ENCODE results near the gene CREG1.
"Not testable (repeated sequence)": the region's sequence is repeated elsewhere in the genome, so short reads cannot be mapped to it uniquely, and the experiment has no call there.

The CREG1 gene

GRCh38 chr1:167553136-167554027 lies at the start of gene CREG1:
CREG1 (minus strand) TSS chr1:167553762.
- DNase-seq (ENCODE audit: low read depth): peak; percentile 92

DNA sequence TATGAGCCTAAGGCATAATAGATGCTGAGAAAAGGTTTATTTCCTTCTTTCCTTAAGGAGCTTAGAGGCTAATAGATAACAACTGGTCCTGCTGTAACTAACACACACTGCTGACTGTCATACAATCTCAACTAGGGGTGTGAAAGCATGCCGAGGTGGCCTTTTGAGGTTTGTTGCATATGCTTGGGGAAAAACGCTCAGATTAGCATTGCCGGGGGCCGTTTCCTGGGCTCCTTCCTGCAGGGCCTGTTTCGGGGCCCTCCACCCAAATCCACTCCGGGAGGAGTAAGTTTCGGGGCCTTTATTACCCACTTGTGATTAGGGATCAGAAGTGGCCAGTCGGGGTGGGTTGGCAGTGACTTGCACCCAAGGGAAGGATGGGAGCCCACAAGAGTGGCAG lies 49.3 kb upstream of the CREG1 start:
- DNase-seq (ENCODE audit: low read depth): no peak

DNA sequence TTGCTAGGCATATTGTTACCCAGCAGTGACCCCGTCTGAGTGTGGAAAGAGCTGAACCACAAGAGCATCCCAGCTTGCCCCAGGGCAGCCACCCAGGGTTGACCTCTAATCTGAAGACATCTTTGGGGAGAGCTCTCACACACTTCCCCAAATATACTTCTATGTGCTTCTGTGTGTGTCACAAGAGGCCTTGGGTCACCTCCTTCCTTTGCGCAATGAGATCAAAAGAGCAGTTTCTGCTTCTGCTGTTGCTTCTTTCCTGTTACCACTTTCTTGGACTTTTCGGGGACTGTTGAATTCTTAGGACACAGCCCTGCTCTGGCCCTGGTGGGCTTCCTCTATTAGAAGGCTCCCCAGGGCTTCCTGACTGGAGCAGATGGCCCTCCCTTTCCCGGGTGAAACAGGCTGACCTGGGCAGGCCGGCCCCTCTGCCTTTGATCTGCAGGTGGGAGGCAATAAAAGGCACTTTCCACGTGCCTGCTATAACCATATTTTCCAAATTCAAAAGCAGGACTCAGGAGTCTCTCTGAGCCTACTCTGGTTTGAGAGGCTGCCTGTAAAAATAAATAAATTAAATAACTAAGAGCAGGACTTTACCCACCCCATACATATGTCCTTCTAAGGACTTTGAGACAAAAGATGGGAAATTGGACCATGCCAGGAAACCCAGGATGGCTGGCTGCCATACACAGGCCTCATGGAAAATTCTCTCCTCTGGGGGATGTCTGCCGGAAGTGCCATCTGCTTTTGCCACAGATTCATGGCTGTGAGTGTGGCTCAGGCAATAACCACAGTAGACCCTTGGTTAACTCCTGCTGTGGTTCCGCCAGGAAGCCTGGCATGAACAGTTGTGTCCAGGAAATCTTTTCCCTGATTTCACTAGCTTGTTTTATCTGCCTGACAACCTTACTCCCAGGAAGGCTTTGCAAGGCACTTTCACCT lies 48.2 kb upstream of the CREG1 start:
- DNase-seq (ENCODE audit: low read depth): peak; percentile 46

DNA sequence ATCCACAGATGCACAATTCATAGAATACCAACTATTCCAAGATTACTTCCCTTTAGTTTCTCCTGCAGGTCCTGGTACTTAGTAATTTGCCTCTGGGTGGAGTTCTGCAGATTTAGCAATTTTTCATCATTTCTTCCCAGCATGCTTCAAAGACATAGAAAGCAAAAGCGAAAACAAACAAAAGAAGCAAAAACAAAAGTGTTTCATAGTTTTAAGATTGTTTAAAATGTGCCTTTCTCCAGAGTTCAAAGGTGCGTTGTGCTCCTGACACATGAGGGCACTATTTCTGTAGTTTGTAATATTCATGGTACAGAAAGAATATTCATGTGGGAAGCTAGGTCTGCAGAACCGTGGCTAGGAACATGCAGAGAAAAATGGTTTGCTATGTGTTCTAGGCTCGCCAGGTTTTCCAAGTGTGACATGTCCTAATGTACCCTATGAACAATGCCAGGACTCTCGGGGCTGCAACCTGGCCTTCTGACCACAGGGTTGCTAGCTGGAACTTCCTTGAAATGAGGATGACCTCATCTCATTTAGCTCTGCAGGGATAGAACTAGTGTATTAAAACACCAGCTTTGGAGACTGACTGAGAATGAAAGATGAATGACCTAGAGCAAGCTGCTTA lies 46.5 kb upstream of the CREG1 start:
- peak; percentile 55 for DNase-seq (ENCODE audit: low read depth)

GRCh38 chr1:167594822-167595221 lies 41.3 kb upstream of the CREG1 start:
- no peak for DNase-seq (ENCODE audit: low read depth)

DNA sequence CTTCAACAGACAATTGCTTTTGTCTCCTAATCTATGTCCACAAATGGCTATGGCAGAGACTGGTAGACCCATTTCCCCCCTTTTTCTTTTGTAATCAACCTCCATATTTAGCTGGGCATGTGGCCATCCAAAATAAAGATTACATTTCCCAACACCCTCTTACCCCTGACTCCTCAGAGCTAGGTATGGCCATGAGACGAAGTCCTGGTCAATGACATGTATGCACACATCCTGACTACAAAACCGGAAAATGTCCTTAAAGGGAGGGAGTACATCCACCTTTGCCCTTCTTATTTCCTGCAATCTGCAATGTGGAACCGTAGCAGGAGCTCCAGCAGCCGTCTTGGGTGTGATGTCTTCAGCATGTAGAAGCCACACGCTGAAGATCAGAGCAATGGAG lies 40.3 kb upstream of the CREG1 start:
- no peak for DNase-seq (ENCODE audit: low read depth)

- no peak for DNase-seq (ENCODE audit: low read depth)
Measured at GRCh38 chr1:167592475-167592874, 38.9 kb upstream of the CREG1 start.

DNA sequence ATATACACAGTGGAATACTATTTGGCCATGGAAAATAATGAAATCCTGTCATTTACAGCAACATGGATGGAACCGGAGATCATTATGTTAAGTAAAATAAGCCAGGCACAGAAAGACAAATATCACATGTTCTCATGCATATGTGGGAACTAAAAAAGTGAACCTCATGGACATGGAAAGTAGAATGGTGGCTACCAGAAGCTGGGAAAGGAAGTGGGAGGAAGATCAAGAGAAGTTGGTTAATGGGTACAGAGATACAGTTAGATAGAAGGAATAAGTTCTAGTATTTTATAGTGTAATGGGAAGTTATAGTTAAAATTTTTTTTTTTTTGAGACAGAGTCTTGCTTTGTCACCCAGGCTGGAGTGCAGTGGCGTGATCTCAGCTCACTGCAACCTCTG lies 34.8 kb upstream of the CREG1 start:
- DNase-seq (ENCODE audit: low read depth): no peak

DNA sequence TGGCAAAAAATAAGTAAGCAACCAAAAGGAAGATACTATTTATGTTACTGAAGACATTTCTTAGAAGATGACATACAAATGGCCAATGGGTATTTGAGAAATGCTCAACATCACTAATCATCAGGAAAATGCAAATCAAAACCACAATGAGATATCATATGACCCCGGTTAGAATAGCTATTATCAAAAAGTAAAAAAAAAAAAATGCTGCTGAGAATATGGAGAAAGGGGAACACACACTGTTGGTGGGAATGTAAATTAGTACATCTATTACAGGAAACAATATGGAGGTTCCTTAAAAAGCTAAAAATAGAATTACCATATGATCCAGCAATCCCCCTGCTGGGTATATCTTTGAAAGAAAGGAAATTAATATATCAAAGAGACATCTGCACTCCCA lies 34.3 kb upstream of the CREG1 start:
- DNase-seq (ENCODE audit: low read depth): no peak

- no peak for DNase-seq (ENCODE audit: low read depth)
Measured at GRCh38 chr1:167587342-167587741, 33.8 kb upstream of the CREG1 start.

DNA sequence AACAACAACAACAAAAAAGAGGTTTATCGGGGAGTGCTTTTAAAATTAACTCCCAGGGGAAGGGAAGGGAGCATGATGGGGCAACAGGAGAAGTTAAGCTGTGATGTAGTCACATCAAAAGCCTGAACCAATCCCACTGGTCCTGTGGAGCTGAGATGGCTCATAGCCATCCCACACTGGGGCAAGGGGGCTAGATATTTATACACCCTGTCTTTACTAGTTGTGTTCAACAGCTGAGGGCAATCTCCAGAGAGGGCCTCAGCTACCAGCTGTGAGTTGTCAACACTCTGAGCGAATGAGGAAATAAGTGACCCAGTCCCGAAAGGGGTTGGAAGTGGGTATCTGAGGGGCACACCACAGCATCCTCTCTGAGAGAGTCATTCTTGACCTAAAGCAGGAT lies 31.0 kb upstream of the CREG1 start:
- no peak for DNase-seq (ENCODE audit: low read depth)

- DNase-seq (ENCODE audit: low read depth): no peak
Measured at GRCh38 chr1:167582722-167583121, 29.2 kb upstream of the CREG1 start.

DNA sequence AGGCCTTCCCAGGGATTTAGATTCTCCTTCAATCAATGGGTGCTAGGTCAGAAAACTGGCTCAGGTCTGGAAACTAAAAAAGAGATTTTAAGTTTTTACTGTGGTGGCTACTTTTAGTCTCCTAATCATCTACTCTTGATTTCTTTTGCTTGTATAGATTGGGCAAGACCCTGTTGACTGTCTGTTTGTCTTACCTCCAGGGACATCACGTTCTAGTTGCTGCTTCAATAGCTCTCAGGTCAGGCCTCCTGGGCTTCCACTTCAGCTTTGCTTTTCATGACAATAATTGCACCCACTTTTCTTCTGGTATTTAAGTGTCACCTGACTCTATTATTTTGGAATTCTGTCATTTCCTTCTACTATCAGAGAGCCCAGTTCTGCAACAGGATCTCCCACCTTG lies 28.5 kb upstream of the CREG1 start:
- no peak for DNase-seq (ENCODE audit: low read depth)

- no peak for DNase-seq (ENCODE audit: low read depth)
Measured at GRCh38 chr1:167579986-167580385, 26.4 kb upstream of the CREG1 start.

- DNase-seq (ENCODE audit: low read depth): no peak
Measured at GRCh38 chr1:167578939-167579521, 25.5 kb upstream of the CREG1 start.

DNA sequence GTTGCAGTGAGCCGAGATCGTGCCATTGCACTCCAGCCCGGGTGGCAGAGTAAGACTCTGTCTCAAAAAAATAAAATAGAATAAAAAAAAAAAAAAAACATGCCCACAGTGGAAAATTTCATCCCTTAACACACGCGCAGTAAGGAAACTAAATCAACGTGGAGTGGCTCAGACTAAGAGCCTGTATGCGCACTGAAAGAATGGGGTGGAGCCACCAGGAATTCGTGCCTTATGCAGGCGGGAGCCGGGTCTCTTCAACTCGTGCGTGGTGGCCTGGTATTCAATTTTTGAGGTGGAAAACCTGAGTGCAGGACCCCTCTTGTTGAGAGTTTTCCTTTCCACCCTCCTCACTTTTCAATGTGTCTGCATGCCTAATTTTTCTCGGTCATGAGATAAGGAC lies 22.1 kb upstream of the CREG1 start:
- no peak for DNase-seq (ENCODE audit: low read depth)

DNA sequence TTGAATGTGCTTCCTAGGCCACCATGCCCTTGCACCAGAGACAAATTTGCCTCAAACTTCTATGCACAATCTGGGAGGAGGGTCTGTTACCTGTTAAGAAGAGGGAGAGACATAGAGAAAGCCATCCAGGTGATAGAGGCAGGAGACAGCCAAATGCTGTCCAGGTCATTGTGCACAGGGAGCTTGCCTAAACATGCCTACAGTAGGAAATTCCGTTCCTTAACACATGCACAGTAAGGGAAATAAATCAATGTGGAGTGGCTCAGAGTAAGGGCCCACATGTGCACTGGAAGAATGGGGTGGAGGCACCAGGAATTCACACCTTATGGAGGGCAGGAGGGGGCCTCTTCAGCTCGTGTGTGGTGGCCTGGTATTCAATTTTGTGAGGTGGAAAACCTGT lies 19.5 kb upstream of the CREG1 start:
- DNase-seq (ENCODE audit: low read depth): no peak

GRCh38 chr1:167570712-167571111 lies 17.1 kb upstream of the CREG1 start:
- not testable (repeated sequence) for DNase-seq (ENCODE audit: low read depth)

GRCh38 chr1:167567663-167568062 lies 14.1 kb upstream of the CREG1 start:
- no peak for DNase-seq (ENCODE audit: low read depth)

- DNase-seq (ENCODE audit: low read depth): no peak
Measured at GRCh38 chr1:167566766-167567165, 13.2 kb upstream of the CREG1 start.

GRCh38 chr1:167565922-167566321 lies 12.4 kb upstream of the CREG1 start:
- no peak for DNase-seq (ENCODE audit: low read depth)

DNA sequence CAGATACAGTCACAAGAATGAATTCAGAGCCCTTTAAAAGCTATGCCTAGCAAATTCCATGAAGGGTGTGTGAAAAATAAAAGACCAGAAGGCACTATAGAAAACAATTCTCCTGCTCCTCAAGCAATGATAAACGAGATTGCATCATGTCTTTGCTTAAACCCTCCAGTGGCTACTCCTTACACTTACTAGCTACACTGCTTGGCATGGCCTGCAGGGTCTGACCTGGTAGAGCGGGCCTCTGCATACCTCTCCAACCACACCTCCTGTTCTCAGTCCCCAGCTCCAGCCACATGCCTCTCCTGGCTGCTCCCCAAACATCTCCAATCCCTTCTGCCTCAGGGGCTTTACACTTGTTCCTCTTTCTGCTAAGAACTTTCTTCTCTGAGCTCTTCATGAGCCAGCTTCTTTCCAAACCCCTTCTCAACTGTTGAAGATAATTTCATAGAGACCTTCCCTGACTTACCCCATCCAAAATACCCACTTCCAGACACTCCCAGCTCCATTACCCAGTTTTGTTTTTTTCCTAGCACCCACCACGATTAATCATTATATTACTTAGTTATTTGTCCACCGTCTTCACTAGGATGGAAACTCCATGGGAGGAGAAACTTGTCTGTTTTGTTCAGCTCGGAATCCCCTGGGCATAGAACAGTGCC lies 11.2 kb upstream of the CREG1 start:
- peak; percentile 30 for DNase-seq (ENCODE audit: low read depth)
